Thymus (tissue), 11 donors: ENCODE results near the gene SFSWAP. TPM values are rescaled to one million over a fixed set of nuclear protein-coding genes. Genes with fewer than 3 reads are reported as not detected.

Source experiments
- DNase-seq, 9 donors: peaks; one replicate each; pipeline ENCODE4 v3.0.0-alpha.2; 2013; ENCODE audit warnings: low spot score in 9 of 9, low read depth in 6 of 9, missing footprints in 1 of 9
- H3K27ac ChIP-seq, 2 donors: one replicate each; pipeline ENCODE4 v1.5.1; 2013; ENCODE audit warnings: control low read depth in 1 of 2, low read depth in 1 of 2, low read length in 1 of 2, mild to moderate bottlenecking in 1 of 2, moderate library complexity in 1 of 2
- H3K27me3 ChIP-seq, 2 donors: one replicate each; pipeline ENCODE4 v1.5.1; 2013; ENCODE audit warnings: low read length in 1 of 2; ENCODE audit not compliant: control insufficient read depth in 2 of 2, insufficient read depth in 1 of 2
- H3K36me3 ChIP-seq, 2 donors: one replicate each; pipeline ENCODE4 v1.5.1; 2013; ENCODE audit warnings: low read length in 1 of 2, mild to moderate bottlenecking in 1 of 2, moderate library complexity in 1 of 2; ENCODE audit not compliant: control insufficient read depth in 2 of 2, insufficient read depth in 2 of 2
- H3K4me1 ChIP-seq, 2 donors: one replicate each; pipeline ENCODE4 v1.5.1; 2013; ENCODE audit warnings: low read length in 2 of 2; ENCODE audit not compliant: control insufficient read depth in 2 of 2, insufficient read depth in 2 of 2
- H3K4me3 ChIP-seq, 2 donors: one replicate each; pipeline ENCODE4 v1.5.1; 2013; ENCODE audit warnings: low read length in 2 of 2, control low read depth in 1 of 2, mild to moderate bottlenecking in 1 of 2
- H3K9me3 ChIP-seq, 2 donors: one replicate each; pipeline ENCODE4 v1.5.1; 2013; ENCODE audit warnings: low read length in 1 of 2, mild to moderate bottlenecking in 1 of 2; ENCODE audit not compliant: control insufficient read depth in 2 of 2, insufficient read depth in 1 of 2
- WGBS: extraction: QIAGEN DNeasy Blood & Tissue Kit; methylation state at CpG from one replicate; pipeline ENCODE4 v1.1.7; 2013; 5-methylcytosine and 5-hydroxymethylcytosine counted together
- polyA plus RNA-seq: library from polyadenylated mRNA; stranded (reverse); fragments of 200-250 nt; gene quantifications from one replicate; pipeline ENCODE4 v1.2.3, GENCODE V29; 2013
- total RNA-seq: library from RNA; stranded (reverse); fragments of 120-200 nt; gene quantifications from one replicate; pipeline ENCODE4 v1.2.4, GENCODE V29; 2013
- donor health status: healthy.

Gene SFSWAP
- total and polyA plus RNA-seq, 2 donors = 19.5 to 39.6 TPM

GRCh38 chr12:131683266-131684014 lies 27.4 kb upstream of the SFSWAP start:
- Histone ChIP-seq H3K4me1 (no peaks in the 10 kb centered on the region), H3K36me3 (no peaks in the 10 kb centered on the region), H3K27ac (no peak overlapping the region), H3K9me3 (no peaks in the 10 kb centered on the region), H3K4me3 (no peak overlapping the region), H3K27me3 (no peaks in the 10 kb centered on the region)
- 88% methylated on average over 17 of the region's 17 CpGs for WGBS
- DNase-seq = no peak

- 82% methylated on average over 26 of the region's 26 CpGs for WGBS
- no peaks in the 10 kb centered on the region for H3K9me3 ChIP-seq
- no peak overlapping the region for H3K4me3 ChIP-seq
- no peaks in the 10 kb centered on the region for H3K27me3 ChIP-seq
- H3K27ac ChIP-seq = no peak overlapping the region
- no peaks in the 10 kb centered on the region for H3K36me3 ChIP-seq
- no peaks in the 10 kb centered on the region for H3K4me1 ChIP-seq
- no peak for DNase-seq
Observed at GRCh38 chr12:131684015-131684725, 26.7 kb upstream of the SFSWAP start.

- Histone ChIP-seq H3K27me3 (no peaks in the 10 kb centered on the region), H3K36me3 (no peaks in the 10 kb centered on the region), H3K4me3 (no peak overlapping the region), H3K27ac (no peak overlapping the region), H3K4me1 (no peaks in the 10 kb centered on the region), H3K9me3 (peaks cover 0 to 1% of the 10 kb centered on the region in 2 donors)
- WGBS = 87% methylated on average over 15 of the region's 15 CpGs
- no peak for DNase-seq
Observed at GRCh38 chr12:131687346-131688125, 23.4 kb upstream of the SFSWAP start.

GRCh38 chr12:131688131-131688844 lies 22.6 kb upstream of the SFSWAP start:
- WGBS = 90% methylated on average over 3 of the region's 3 CpGs
- no peaks in the 10 kb centered on the region for H3K36me3 ChIP-seq
- no peak overlapping the region for H3K4me3 ChIP-seq
- no peak for DNase-seq
- H3K27ac ChIP-seq = no peak overlapping the region
- H3K27me3 ChIP-seq = no peaks in the 10 kb centered on the region
- H3K9me3 ChIP-seq = peaks cover 0 to 1% of the 10 kb centered on the region in 2 donors
- no peaks in the 10 kb centered on the region for H3K4me1 ChIP-seq

GRCh38 chr12:131688845-131689154 lies 22.1 kb upstream of the SFSWAP start:
- H3K27me3 ChIP-seq = no peaks in the 10 kb centered on the region
- 98% methylated on average over 3 of the region's 3 CpGs for WGBS
- no peak for DNase-seq
- H3K4me1 ChIP-seq = no peaks in the 10 kb centered on the region
- peaks cover 0 to 1% of the 10 kb centered on the region in 2 donors for H3K9me3 ChIP-seq
- H3K4me3 ChIP-seq = no peak overlapping the region
- no peak overlapping the region for H3K27ac ChIP-seq
- no peaks in the 10 kb centered on the region for H3K36me3 ChIP-seq

- Histone ChIP-seq H3K4me3 (no peak overlapping the region), H3K27me3 (no peaks in the 10 kb centered on the region), H3K36me3 (no peaks in the 10 kb centered on the region), H3K27ac (no peak overlapping the region), H3K4me1 (no peaks in the 10 kb centered on the region), H3K9me3 (peaks cover 0 to 1% of the 10 kb centered on the region in 2 donors)
- no peak for DNase-seq
- WGBS = 88% methylated on average over 10 of the region's 10 CpGs
Observed at GRCh38 chr12:131690320-131690719, 20.6 kb upstream of the SFSWAP start.

GRCh38 chr12:131692431-131692830 lies 18.5 kb upstream of the SFSWAP start:
- whole genome bisulfite sequencing = 95% methylated on average over 19 of the region's 19 CpGs
- DNase-seq = no peak
- H3K4me1 ChIP-seq = no peaks in the 10 kb centered on the region
- H3K27me3 ChIP-seq = no peaks in the 10 kb centered on the region
- no peak overlapping the region for H3K27ac ChIP-seq
- no peaks in the 10 kb centered on the region for H3K36me3 ChIP-seq
- peaks cover 0 to 1% of the 10 kb centered on the region in 2 donors for H3K9me3 ChIP-seq
- no peak overlapping the region for H3K4me3 ChIP-seq

GRCh38 chr12:131693149-131693548 lies 17.7 kb upstream of the SFSWAP start:
- Histone ChIP-seq H3K4me1 (no peaks in the 10 kb centered on the region), H3K27ac (no peak overlapping the region), H3K27me3 (no peaks in the 10 kb centered on the region), H3K4me3 (no peak overlapping the region), H3K9me3 (peaks cover 0 to 1% of the 10 kb centered on the region in 2 donors), H3K36me3 (no peaks in the 10 kb centered on the region)
- no peak for DNase-seq
- 84% methylated on average over 10 of the region's 10 CpGs for WGBS
